Activated naive CD4-positive, alpha-beta T cell treated with anti-CD3 and anti-CD28 coated beads, Interleukin-2, amount 50 U/mL, for 24 hours (primary cell): ENCODE results near the gene PRPSAP1.
A peak's percentile ranks its signal among the peaks of the same experiment; 100 is the strongest.

Source experiments
- H3K27ac Mint-ChIP-seq: one replicate; pipeline ENCODE4 v1.8.0; 2021; ENCODE audit warnings: mild to moderate bottlenecking, mixed read lengths
- H3K27me3 Mint-ChIP-seq: one replicate; pipeline ENCODE4 v1.8.0; 2021; ENCODE audit warnings: mixed read lengths
- H3K36me3 Mint-ChIP-seq: one replicate; pipeline ENCODE4 v1.8.0; 2021; ENCODE audit warnings: mixed read lengths
- H3K4me1 Mint-ChIP-seq: one replicate; pipeline ENCODE4 v1.8.0; 2021; ENCODE audit warnings: mixed read lengths
- H3K4me3 Mint-ChIP-seq: one replicate; pipeline ENCODE4 v1.8.0; 2021; ENCODE audit warnings: mild to moderate bottlenecking, mixed read lengths
- H3K9me3 Mint-ChIP-seq: one replicate; pipeline ENCODE4 v1.8.0; 2021; ENCODE audit warnings: mixed read lengths

PRPSAP1 gene

DNA sequence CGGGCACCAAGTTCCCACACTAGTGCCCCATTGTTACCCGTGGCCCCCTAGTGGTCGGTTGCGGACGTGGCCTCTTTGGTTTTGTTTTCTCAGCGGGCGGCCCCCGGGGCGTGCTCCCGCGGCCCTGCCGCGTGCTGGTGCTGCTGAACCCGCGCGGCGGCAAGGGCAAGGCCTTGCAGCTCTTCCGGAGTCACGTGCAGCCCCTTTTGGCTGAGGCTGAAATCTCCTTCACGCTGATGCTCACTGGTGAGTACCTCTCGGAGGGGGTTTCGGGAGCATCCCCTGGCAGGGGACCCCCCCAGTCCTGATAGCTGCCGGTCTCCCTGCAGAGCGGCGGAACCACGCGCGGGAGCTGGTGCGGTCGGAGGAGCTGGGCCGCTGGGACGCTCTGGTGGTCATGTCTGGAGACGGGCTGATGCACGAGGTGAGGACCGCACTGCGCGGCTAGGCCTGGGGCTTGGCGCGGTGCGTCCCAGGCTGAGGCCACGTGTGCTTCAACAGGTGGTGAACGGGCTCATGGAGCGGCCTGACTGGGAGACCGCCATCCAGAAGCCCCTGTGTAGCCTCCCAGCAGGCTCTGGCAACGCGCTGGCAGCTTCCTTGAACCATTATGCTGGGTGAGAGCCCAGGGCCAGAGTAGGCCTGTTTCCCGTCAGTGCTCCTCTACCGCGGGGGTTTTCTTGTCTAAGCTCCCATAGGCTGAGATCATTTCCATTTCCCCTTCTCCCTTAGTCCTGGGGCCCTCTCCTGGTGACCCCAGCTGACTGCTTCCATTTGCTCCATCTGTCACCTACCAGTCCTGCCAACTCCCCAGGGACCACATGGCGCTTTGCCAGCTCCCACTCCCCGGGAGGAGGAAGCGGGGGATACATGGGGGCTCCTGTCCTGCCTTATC is 32.4 kb upstream of the PRPSAP1 start:
- Mint-ChIP-seq H3K27ac (peak overlapping the region; percentile 55), H3K36me3 (peaks cover 1% of the 10 kb centered on the region), H3K4me1 (peaks cover 14% of the 10 kb centered on the region), H3K27me3 (no peaks in the 10 kb centered on the region), H3K4me3 (peak overlapping the region; percentile 68), H3K9me3 (no peaks in the 10 kb centered on the region)

DNA sequence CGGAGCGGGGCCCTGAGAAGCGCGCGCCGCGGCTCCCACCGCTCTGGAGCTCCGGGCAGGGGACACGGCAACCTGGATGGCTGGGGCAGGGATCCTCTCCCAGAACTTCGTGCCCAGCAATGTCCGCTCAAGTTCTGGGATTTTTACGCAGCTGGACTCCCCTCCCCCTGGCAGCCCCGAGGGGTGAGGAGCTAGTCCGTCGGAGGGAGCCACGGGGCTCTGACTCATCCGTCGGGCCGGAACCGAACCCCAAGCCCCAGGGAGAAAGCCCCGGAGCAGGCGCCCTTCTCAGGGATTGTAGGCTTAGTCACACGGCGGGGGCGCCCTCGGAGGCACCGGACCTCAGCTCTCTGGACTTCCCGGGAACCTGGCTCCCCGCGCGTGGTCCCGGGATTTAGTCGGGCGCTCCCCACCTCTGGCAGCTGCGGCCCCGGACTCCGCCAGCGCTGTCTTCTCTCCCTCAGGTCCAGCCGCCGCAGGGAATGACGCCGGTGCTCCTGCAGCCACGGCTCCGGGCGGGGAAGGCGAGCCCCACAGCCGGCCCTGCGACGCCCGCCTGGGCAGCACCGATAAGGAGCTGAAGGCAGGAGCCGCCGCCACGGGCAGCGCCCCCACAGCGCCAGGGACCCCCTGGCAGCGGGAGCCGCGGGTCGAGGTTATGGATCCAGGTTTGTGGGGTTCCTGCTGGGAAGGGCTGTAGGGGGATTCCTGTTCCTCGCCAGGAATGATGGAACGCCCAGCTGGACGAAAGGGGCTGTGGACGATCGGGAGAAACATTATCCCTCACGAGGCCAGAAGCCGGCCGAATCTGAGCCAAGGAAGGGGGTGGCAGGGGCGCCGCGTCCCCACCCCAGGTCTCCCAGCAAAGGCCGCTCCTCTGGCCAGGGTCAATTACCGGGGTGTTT is 31.5 kb upstream of the PRPSAP1 start:
- H3K36me3 Mint-ChIP-seq: peaks cover 1% of the 10 kb centered on the region
- H3K27me3 Mint-ChIP-seq: no peaks in the 10 kb centered on the region
- H3K4me1 Mint-ChIP-seq: peaks cover 14% of the 10 kb centered on the region
- no peaks in the 10 kb centered on the region for H3K9me3 Mint-ChIP-seq
- H3K4me3 Mint-ChIP-seq: peak overlapping the region; percentile 68
- no peak overlapping the region for H3K27ac Mint-ChIP-seq

DNA sequence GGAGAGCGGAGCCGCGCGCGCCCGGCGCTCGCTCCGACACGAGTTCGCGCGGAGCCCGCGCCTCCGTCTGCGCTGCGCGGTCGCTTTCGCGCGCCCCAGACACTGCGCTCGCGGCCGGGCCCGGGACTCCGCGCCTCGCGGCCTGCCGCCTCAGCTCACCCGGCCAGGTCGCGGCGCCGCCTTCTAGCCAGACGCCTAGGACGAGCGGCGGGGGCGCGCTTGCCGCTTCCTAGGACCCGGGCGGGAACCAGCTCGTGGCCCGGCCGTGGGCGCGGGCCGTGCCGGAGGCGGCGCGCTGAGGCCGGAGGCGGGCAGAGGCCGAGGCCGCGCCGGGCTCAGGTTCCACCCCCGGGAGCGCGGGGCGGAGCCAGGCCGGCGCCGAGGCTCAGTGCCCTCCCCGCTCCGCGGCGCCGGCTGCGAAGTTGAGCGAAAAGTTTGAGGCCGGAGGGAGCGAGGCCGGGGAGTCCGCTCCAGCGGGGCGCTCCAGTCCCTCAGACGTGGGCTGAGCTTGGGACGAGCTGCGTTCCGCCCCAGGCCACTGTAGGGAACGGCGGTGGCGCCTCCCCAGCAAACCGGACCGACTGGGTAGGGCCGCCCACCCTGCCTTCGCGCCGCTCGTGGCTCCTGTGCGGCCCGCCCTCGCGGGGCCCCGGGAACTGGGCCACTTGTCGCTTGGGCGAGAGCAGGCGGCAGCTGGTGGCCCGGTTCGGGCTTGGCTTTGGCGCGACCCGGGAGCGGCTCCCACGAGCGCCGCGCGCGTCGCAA is 30.7 kb upstream of the PRPSAP1 start, which contains the start of gene SPHK1:
SPHK1 (plus strand) TSS at position 388 of the 765 bp plus-strand sequence. CDS start 1,036 bp downstream, outside the sequence.
- Mint-ChIP-seq H3K27me3 (no peaks in the 10 kb centered on the region), H3K4me1 (peaks cover 14% of the 10 kb centered on the region), H3K36me3 (no peaks in the 10 kb centered on the region), H3K27ac (peak within 1 kb of the TSS; percentile 91), H3K4me3 (peak within 1 kb of the TSS; percentile 92), H3K9me3 (no peaks in the 10 kb centered on the region)

GRCh38 chr17:76383546-76384221 is 30.0 kb upstream of the PRPSAP1 start:
- H3K27ac Mint-ChIP-seq: peak overlapping the region; percentile 91
- no peaks in the 10 kb centered on the region for H3K36me3 Mint-ChIP-seq
- H3K27me3 Mint-ChIP-seq: no peaks in the 10 kb centered on the region
- no peaks in the 10 kb centered on the region for H3K9me3 Mint-ChIP-seq
- H3K4me3 Mint-ChIP-seq: peak overlapping the region; percentile 92
- H3K4me1 Mint-ChIP-seq: peaks cover 14% of the 10 kb centered on the region

DNA sequence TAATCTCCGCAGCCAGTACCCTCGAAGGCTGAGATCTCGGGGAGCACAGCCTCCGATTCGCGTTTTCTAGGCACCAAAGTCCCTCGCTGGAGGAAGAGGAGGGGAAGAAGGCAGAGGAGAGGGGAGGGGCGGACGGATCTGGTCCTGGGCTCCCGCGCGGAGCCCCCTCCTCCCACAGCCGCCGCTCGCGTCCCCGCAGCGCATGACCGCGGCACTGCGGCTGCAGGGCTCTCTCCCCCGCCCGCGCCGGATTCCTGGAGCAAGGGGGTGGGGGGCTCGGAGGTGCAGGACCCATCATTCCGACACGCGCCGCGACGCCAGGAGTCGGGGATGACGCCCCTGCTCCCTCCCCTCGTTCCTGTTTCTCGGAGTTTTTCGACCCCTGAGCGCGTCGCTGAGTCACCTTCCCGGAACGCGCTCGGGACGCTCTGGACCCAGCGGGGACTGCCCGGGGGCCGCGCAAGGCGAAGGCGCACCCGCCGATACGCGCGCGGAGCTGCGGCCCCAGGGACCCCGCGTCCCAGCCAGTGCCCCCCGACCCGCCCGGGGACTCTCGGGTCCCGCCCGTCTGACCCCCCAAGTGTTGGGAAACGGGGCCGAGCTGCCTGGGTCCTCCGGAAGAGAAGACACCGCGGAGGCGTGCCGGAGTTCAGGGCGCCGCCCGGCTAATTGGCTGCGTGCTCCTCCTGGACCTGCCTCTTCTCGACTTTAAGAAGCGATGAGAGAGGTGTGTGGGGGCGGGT is 29.3 kb upstream of the PRPSAP1 start:
- Mint-ChIP-seq H3K9me3 (no peaks in the 10 kb centered on the region), H3K27ac (peak overlapping the region; percentile 59), H3K4me3 (peak overlapping the region; percentile 92)

DNA sequence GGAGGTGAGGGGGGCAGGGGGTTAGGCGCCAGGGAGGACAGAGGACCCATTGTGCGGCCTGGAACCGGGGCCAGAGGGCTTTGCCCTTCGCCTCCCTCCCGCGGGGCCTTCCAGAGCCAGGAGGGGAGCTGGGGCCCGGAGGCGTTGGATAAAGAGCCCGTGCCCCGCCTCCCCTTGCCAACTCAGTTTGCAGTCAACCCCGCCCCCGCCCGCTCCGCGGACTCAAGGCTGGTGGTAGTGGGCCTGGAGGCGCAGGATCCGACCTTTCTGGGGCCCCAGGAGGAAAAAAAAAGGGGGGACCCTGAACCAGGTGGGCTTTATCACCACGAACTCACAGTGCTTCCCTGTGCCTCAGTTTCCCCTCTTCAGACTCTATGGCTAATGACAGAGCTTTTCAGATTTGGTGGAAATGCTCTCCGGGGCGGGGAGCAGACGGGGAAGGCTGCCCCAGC is 28.7 kb upstream of the PRPSAP1 start:
- Mint-ChIP-seq H3K4me3 (peak overlapping the region; percentile 92), H3K27ac (peak overlapping the region; percentile 59), H3K36me3 (no peaks in the 10 kb centered on the region), H3K27me3 (no peaks in the 10 kb centered on the region), H3K4me1 (peaks cover 14% of the 10 kb centered on the region), H3K9me3 (no peaks in the 10 kb centered on the region)

More for the DNA sequence above, 29.3 kb upstream of the PRPSAP1 start:
- no peaks in the 10 kb centered on the region for H3K36me3 Mint-ChIP-seq
- peaks cover 14% of the 10 kb centered on the region for H3K4me1 Mint-ChIP-seq
- H3K27me3 Mint-ChIP-seq: no peaks in the 10 kb centered on the region

GRCh38 chr17:76381633-76382350 is 28.1 kb upstream of the PRPSAP1 start:
- H3K27me3 Mint-ChIP-seq: no peaks in the 10 kb centered on the region
- H3K4me3 Mint-ChIP-seq: peak overlapping the region; percentile 33
- peaks cover 14% of the 10 kb centered on the region for H3K4me1 Mint-ChIP-seq
- H3K36me3 Mint-ChIP-seq: no peaks in the 10 kb centered on the region
- no peaks in the 10 kb centered on the region for H3K9me3 Mint-ChIP-seq
- H3K27ac Mint-ChIP-seq: no peak overlapping the region

GRCh38 chr17:76379646-76380376 is 26.1 kb upstream of the PRPSAP1 start:
- Mint-ChIP-seq H3K36me3 (no peaks in the 10 kb centered on the region), H3K4me3 (no peak overlapping the region), H3K27ac (no peak overlapping the region), H3K27me3 (no peaks in the 10 kb centered on the region), H3K9me3 (no peaks in the 10 kb centered on the region), H3K4me1 (peaks cover 6% of the 10 kb centered on the region)

GRCh38 chr17:76379275-76379641 is 25.5 kb upstream of the PRPSAP1 start:
- Mint-ChIP-seq H3K27ac (no peak overlapping the region), H3K4me3 (no peak overlapping the region)

GRCh38 chr17:76378548-76379274 is 25.0 kb upstream of the PRPSAP1 start:
- H3K4me1 Mint-ChIP-seq: peaks cover 4% of the 10 kb centered on the region
- H3K4me3 Mint-ChIP-seq: no peak overlapping the region
- no peak overlapping the region for H3K27ac Mint-ChIP-seq
- no peaks in the 10 kb centered on the region for H3K9me3 Mint-ChIP-seq
- H3K27me3 Mint-ChIP-seq: no peaks in the 10 kb centered on the region
- H3K36me3 Mint-ChIP-seq: no peaks in the 10 kb centered on the region

More at GRCh38 chr17:76379275-76379641, 25.5 kb upstream of the PRPSAP1 start:
- no peaks in the 10 kb centered on the region for H3K27me3 Mint-ChIP-seq
- H3K36me3 Mint-ChIP-seq: no peaks in the 10 kb centered on the region
- peaks cover 6% of the 10 kb centered on the region for H3K4me1 Mint-ChIP-seq
- no peaks in the 10 kb centered on the region for H3K9me3 Mint-ChIP-seq

- Mint-ChIP-seq H3K4me1 (no peaks in the 10 kb centered on the region), H3K4me3 (no peak overlapping the region), H3K27ac (no peak overlapping the region), H3K27me3 (no peaks in the 10 kb centered on the region), H3K36me3 (no peaks in the 10 kb centered on the region), H3K9me3 (no peaks in the 10 kb centered on the region)
Measured at GRCh38 chr17:76376318-76377133, 22.8 kb upstream of the PRPSAP1 start.
